Gastroesophageal sphincter (tissue), 3 donors: ENCODE measurements around the gene PGLYRP4.

Experiments
- POLR2AphosphoS5 ChIP-seq: sonication (generic); formaldehyde crosslinking; IDR thresholded peaks from one replicate; pipeline ENCODE4 v1.6.1; 2017; ENCODE audit warnings: antibody characterized with exemption
- TF ChIP-seq, protein P1 (sequence below), 4 experiments: fragments of 200-600 bp in 2 of 4; fragments of 450-650 bp in 2 of 4; sonication (generic) in 1 of 4; IDR thresholded peaks; one replicate each; pipeline ENCODE4 v1.5.1; 2017 to 2019; ENCODE audit warnings: antibody characterized with exemption in 4 of 4, mild to moderate bottlenecking in 2 of 4, moderate library complexity in 2 of 4

DNA sequence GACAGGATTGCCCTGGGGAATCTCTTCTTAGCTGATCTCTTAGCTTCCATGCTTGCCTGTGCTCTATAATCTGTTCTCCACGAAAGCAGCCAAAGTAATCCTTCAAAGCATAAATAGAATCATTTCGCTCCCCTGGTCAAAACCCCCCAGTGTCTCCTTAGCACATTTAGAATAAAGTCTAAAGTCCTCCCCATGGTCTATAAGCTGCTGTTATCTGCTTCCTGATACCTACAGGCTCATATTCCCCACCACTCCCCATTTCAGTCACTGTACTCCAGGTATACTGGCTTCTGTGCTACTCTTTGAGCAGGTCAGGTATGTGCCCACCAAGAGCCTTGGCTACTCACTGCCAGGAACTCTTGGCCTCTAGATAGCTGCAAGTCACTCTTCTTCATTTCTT is 23.9 kb upstream of the PGLYRP4 start:
- TF ChIP-seq, protein P1, sequence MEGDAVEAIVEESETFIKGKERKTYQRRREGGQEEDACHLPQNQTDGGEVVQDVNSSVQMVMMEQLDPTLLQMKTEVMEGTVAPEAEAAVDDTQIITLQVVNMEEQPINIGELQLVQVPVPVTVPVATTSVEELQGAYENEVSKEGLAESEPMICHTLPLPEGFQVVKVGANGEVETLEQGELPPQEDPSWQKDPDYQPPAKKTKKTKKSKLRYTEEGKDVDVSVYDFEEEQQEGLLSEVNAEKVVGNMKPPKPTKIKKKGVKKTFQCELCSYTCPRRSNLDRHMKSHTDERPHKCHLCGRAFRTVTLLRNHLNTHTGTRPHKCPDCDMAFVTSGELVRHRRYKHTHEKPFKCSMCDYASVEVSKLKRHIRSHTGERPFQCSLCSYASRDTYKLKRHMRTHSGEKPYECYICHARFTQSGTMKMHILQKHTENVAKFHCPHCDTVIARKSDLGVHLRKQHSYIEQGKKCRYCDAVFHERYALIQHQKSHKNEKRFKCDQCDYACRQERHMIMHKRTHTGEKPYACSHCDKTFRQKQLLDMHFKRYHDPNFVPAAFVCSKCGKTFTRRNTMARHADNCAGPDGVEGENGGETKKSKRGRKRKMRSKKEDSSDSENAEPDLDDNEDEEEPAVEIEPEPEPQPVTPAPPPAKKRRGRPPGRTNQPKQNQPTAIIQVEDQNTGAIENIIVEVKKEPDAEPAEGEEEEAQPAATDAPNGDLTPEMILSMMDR (IDR thresholded peaks at IDR 0.05): no peak
- TF ChIP-seq POLR2AphosphoS5: no peak
